Activated CD4-positive, alpha-beta T cell treated with anti-CD3 and anti-CD28 coated beads, Interleukin-2, amount 10 ng/mL, durations not matched to agents 24 days and 14 days (primary cell): Measurements from ENCODE around the gene VPS51. TPM values are rescaled to one million over a fixed set of nuclear protein-coding genes. Genes with fewer than 3 reads are reported as not detected.
A peak's percentile ranks its signal among the peaks of the same experiment; 100 is the strongest.
"Not testable (repeated sequence)": the region's sequence is repeated elsewhere in the genome, so short reads cannot be mapped to it uniquely, and the experiment has no call there.

Experiments
- DNase-seq: peaks from one replicate; pipeline ENCODE4 v3.0.0; 2022
- H3K27ac Mint-ChIP-seq: one replicate; pipeline ENCODE4 v1.8.0; 2022; ENCODE audit warnings: mild to moderate bottlenecking, mixed read lengths
- H3K27me3 Mint-ChIP-seq: one replicate; pipeline ENCODE4 v1.8.0; 2022; ENCODE audit warnings: mixed read lengths
- H3K36me3 Mint-ChIP-seq: one replicate; pipeline ENCODE4 v1.8.0; 2022; ENCODE audit warnings: low read depth, mild to moderate bottlenecking, mixed read lengths
- H3K4me1 Mint-ChIP-seq: one replicate; pipeline ENCODE4 v1.8.0; 2021; ENCODE audit warnings: mixed read lengths
- H3K4me3 Mint-ChIP-seq: one replicate; pipeline ENCODE4 v1.8.0; 2022; ENCODE audit warnings: mild to moderate bottlenecking, moderate library complexity, mixed read lengths
- H3K9me3 Mint-ChIP-seq: one replicate; pipeline ENCODE4 v1.8.0; 2021; ENCODE audit warnings: mixed read lengths
- intact Hi-C: fragments of 100-400 bp; cut with micrococcal nuclease; formaldehyde crosslinking; loops from one replicate; pipeline ENCODE4 v1.15.1; 2023
- total RNA-seq: library from RNA; stranded (reverse); gene quantifications from 2 replicates; pipeline ENCODE4 v1.2.3, GENCODE V29; 2022

VPS51 gene
- total RNA-seq, 1 donor from 2014 or later, result 127 TPM

- peak within 1 kb of the TSS; percentile 92 for H3K4me3 Mint-ChIP-seq
- DNase-seq, result peak; percentile 98
- H3K9me3 Mint-ChIP-seq, result no peaks in the 10 kb centered on the region
- H3K27me3 Mint-ChIP-seq, result no peaks in the 10 kb centered on the region
- H3K36me3 Mint-ChIP-seq, result peaks cover 21% of the 10 kb centered on the region
- H3K27ac Mint-ChIP-seq, result peak within 1 kb of the TSS; percentile 97
- peaks cover 31% of the 10 kb centered on the region for H3K4me1 Mint-ChIP-seq
- intact Hi-C loops, result loop anchor here (1.0 kb wide), 2 partner anchors 12 to 17 kb away; partner anchors contain the start of genes FAU, MRPL49 and ZNHIT2
Measured at GRCh38 chr11:65134240-65134951, 38.4 kb downstream of the VPS51 start, which contains the start of gene SYVN1. Gene SYVN1, minus strand, starts transcription at chr11:65134519. Its CDS starts 918 bp downstream, at chr11:65133601.

- peak overlapping the region; percentile 92 for H3K4me3 Mint-ChIP-seq
- peaks cover 31% of the 10 kb centered on the region for H3K4me1 Mint-ChIP-seq
Measured at GRCh38 chr11:65134952-65135632, 39.1 kb downstream of the VPS51 start.

GRCh38 chr11:65135633-65136145 is 39.7 kb downstream of the VPS51 start:
- Mint-ChIP-seq H3K27me3 (peaks cover 6% of the 10 kb centered on the region), H3K27ac (peak overlapping the region; percentile 97), H3K9me3 (no peaks in the 10 kb centered on the region), H3K4me1 (peaks cover 31% of the 10 kb centered on the region), H3K4me3 (peak overlapping the region; percentile 92), H3K36me3 (peaks cover 14% of the 10 kb centered on the region)
- no peak for DNase-seq
- intact Hi-C loops, result loop anchor here (1.0 kb wide), 1 partner anchor 46 kb away; the partner anchor contains the start of gene CAPN1

More at GRCh38 chr11:65134952-65135632, 39.1 kb downstream of the VPS51 start:
- intact Hi-C loops, result loop anchor here (1.0 kb wide), 3 partner anchors 13 to 46 kb away; partner anchors contain the start of genes CAPN1, FAU, MRPL49 and ZNHIT2
- Mint-ChIP-seq H3K9me3 (no peaks in the 10 kb centered on the region), H3K27ac (peak overlapping the region; percentile 97), H3K27me3 (peaks cover 3% of the 10 kb centered on the region), H3K36me3 (peaks cover 20% of the 10 kb centered on the region)
- peak; percentile 96 for DNase-seq

GRCh38 chr11:65136515-65137096 is 40.6 kb downstream of the VPS51 start:
- peak overlapping the region; percentile 73 for H3K27ac Mint-ChIP-seq
- peaks cover 28% of the 10 kb centered on the region for H3K4me1 Mint-ChIP-seq
- peaks cover 8% of the 10 kb centered on the region for H3K36me3 Mint-ChIP-seq
- H3K27me3 Mint-ChIP-seq, result peaks cover 13% of the 10 kb centered on the region
- H3K4me3 Mint-ChIP-seq, result no peak overlapping the region
- no peak for DNase-seq
- intact Hi-C loops, result no loop called here
- H3K9me3 Mint-ChIP-seq, result no peaks in the 10 kb centered on the region

GRCh38 chr11:65141896-65142494 is 46.0 kb downstream of the VPS51 start:
- intact Hi-C loops, result no loop called here
- no peak for DNase-seq
- H3K27ac Mint-ChIP-seq, result no peak overlapping the region
- H3K27me3 Mint-ChIP-seq, result peaks cover 26% of the 10 kb centered on the region
- no peaks in the 10 kb centered on the region for H3K4me1 Mint-ChIP-seq
- H3K4me3 Mint-ChIP-seq, result no peak overlapping the region
- no peaks in the 10 kb centered on the region for H3K36me3 Mint-ChIP-seq
- no peaks in the 10 kb centered on the region for H3K9me3 Mint-ChIP-seq

- no peaks in the 10 kb centered on the region for H3K9me3 Mint-ChIP-seq
- H3K4me1 Mint-ChIP-seq, result peaks cover 9% of the 10 kb centered on the region
- no peak for DNase-seq
- H3K4me3 Mint-ChIP-seq, result no peak overlapping the region
- intact Hi-C loops, result no loop called here
- no peak overlapping the region for H3K27ac Mint-ChIP-seq
- no peaks in the 10 kb centered on the region for H3K36me3 Mint-ChIP-seq
- H3K27me3 Mint-ChIP-seq, result peaks cover 15% of the 10 kb centered on the region
Measured at GRCh38 chr11:65147352-65148075, 51.5 kb downstream of the VPS51 start.

GRCh38 chr11:65148657-65149056 is 52.6 kb downstream of the VPS51 start:
- Mint-ChIP-seq H3K4me1 (peaks cover 11% of the 10 kb centered on the region), H3K27me3 (peaks cover 21% of the 10 kb centered on the region), H3K9me3 (no peaks in the 10 kb centered on the region), H3K27ac (no peak overlapping the region), H3K36me3 (no peaks in the 10 kb centered on the region), H3K4me3 (no peak overlapping the region)
- intact Hi-C loops, result no loop called here
- DNase-seq, result peak; percentile 54

GRCh38 chr11:65150131-65150508 is 54.1 kb downstream of the VPS51 start:
- H3K4me3 Mint-ChIP-seq, H3K9me3 Mint-ChIP-seq, intact Hi-C loops: not testable (repeated sequence)

GRCh38 chr11:65150509-65151299 is 54.7 kb downstream of the VPS51 start:
- Mint-ChIP-seq H3K4me1 (peaks cover 11% of the 10 kb centered on the region), H3K27ac (no peak overlapping the region), H3K9me3 (no peaks in the 10 kb centered on the region), H3K4me3 (no peak overlapping the region), H3K27me3 (peaks cover 14% of the 10 kb centered on the region), H3K36me3 (no peaks in the 10 kb centered on the region)
- DNase-seq, result peak; percentile 56
- intact Hi-C loops, result no loop called here

More at GRCh38 chr11:65150131-65150508, 54.1 kb downstream of the VPS51 start:
- DNase-seq, H3K27ac Mint-ChIP-seq, H3K36me3 Mint-ChIP-seq: not testable (repeated sequence)
- Mint-ChIP-seq H3K4me1 (peaks cover 11% of the 10 kb centered on the region), H3K27me3 (peaks cover 15% of the 10 kb centered on the region)

- no peaks in the 10 kb centered on the region for H3K36me3 Mint-ChIP-seq
- no peaks in the 10 kb centered on the region for H3K9me3 Mint-ChIP-seq
- peaks cover 11% of the 10 kb centered on the region for H3K4me1 Mint-ChIP-seq
- H3K27me3 Mint-ChIP-seq, result peaks cover 14% of the 10 kb centered on the region
- no peak overlapping the region for H3K4me3 Mint-ChIP-seq
- H3K27ac Mint-ChIP-seq, result no peak overlapping the region
- no peak for DNase-seq
- intact Hi-C loops, result no loop called here
Measured at GRCh38 chr11:65151331-65151899, 55.4 kb downstream of the VPS51 start.

GRCh38 chr11:65152122-65152521 is 56.1 kb downstream of the VPS51 start:
- intact Hi-C loops, result no loop called here
- peaks cover 14% of the 10 kb centered on the region for H3K27me3 Mint-ChIP-seq
- H3K9me3 Mint-ChIP-seq, result no peaks in the 10 kb centered on the region
- H3K27ac Mint-ChIP-seq, result peak overlapping the region; percentile 13
- no peaks in the 10 kb centered on the region for H3K36me3 Mint-ChIP-seq
- no peak for DNase-seq
- H3K4me1 Mint-ChIP-seq, result peaks cover 11% of the 10 kb centered on the region
- H3K4me3 Mint-ChIP-seq, result no peak overlapping the region

- peaks cover 20% of the 10 kb centered on the region for H3K27me3 Mint-ChIP-seq
- intact Hi-C loops, result no loop called here
- no peak overlapping the region for H3K4me3 Mint-ChIP-seq
- peaks cover 6% of the 10 kb centered on the region for H3K4me1 Mint-ChIP-seq
- no peaks in the 10 kb centered on the region for H3K36me3 Mint-ChIP-seq
- DNase-seq, result no peak
- H3K27ac Mint-ChIP-seq, result no peak overlapping the region
- no peaks in the 10 kb centered on the region for H3K9me3 Mint-ChIP-seq
Measured at GRCh38 chr11:65156256-65156655, 60.2 kb downstream of the VPS51 start.
